GM19468 (cell line): ENCODE data around the gene MIA3.
A peak's percentile ranks its signal among the peaks of the same experiment; 100 is the strongest.

Source experiments
- ATAC-seq: cut with Tn5 transposase; IDR thresholded peaks from one replicate; pipeline ENCODE4 v1.9.1; 2021; ENCODE audit warnings: mild to moderate bottlenecking, moderate library complexity, moderate number of reproducible peaks; ENCODE audit not compliant: unreplicated experiment; ENCODE audit errors: extremely low read depth

The MIA3 gene

GRCh38 chr1:222618880-222619596 lies 1.1 kb downstream of the MIA3 start:
- no peak for ATAC-seq

GRCh38 chr1:222620566-222620965 lies 2.7 kb downstream of the MIA3 start:
- peak; percentile 36 for ATAC-seq

- no peak for ATAC-seq
Observed at GRCh38 chr1:222622765-222623164, 4.9 kb downstream of the MIA3 start.

GRCh38 chr1:222623458-222623857 lies 5.6 kb downstream of the MIA3 start:
- ATAC-seq, result no peak

- ATAC-seq, result no peak
Observed at GRCh38 chr1:222624214-222624613, 6.3 kb downstream of the MIA3 start.

GRCh38 chr1:222627232-222627631 lies 9.3 kb downstream of the MIA3 start:
- ATAC-seq, result no peak

GRCh38 chr1:222629921-222630535 lies 12.1 kb downstream of the MIA3 start:
- ATAC-seq, result no peak

GRCh38 chr1:222631611-222632208 lies 13.8 kb downstream of the MIA3 start:
- no peak for ATAC-seq

GRCh38 chr1:222632749-222633148 lies 14.9 kb downstream of the MIA3 start:
- no peak for ATAC-seq

GRCh38 chr1:222634180-222635013 lies 16.5 kb downstream of the MIA3 start:
- peak; percentile 84 for ATAC-seq

- no peak for ATAC-seq
Observed at GRCh38 chr1:222641269-222641948, 23.5 kb downstream of the MIA3 start.

GRCh38 chr1:222642468-222642867 lies 24.6 kb downstream of the MIA3 start:
- no peak for ATAC-seq

- ATAC-seq, result no peak
Observed at GRCh38 chr1:222643606-222643937, 25.7 kb downstream of the MIA3 start.

- peak; percentile 92 for ATAC-seq
Observed at GRCh38 chr1:222643938-222644635, 26.2 kb downstream of the MIA3 start.

GRCh38 chr1:222644636-222644980 lies 26.7 kb downstream of the MIA3 start:
- no peak for ATAC-seq

GRCh38 chr1:222652676-222653075 lies 34.8 kb downstream of the MIA3 start:
- no peak for ATAC-seq

GRCh38 chr1:222653178-222653827 lies 35.4 kb downstream of the MIA3 start:
- ATAC-seq, result peak; percentile 50

GRCh38 chr1:222654849-222655248 lies 37.0 kb downstream of the MIA3 start:
- peak; percentile 98 for ATAC-seq

- no peak for ATAC-seq
Observed at GRCh38 chr1:222656391-222657155, 38.7 kb downstream of the MIA3 start.
